RCC 7860 (cell line): ENCODE measurements around the gene TSPAN31.

Source experiments
- DNase-seq: peaks from one replicate; pipeline ENCODE4 v3.0.0-alpha.2; 2015; ENCODE audit warnings: low spot score
- FAIRE-seq: peaks from 2 replicates; lab custom pipeline; 2012; peaks lifted over from hg19 to GRCh38; lab: Jason Lieb, UNC

Gene TSPAN31

GRCh38 chr12:57735198-57735855, 9.5 kb upstream of the TSPAN31 start:
- DNase-seq, result no peak
- FAIRE-seq, result no peak

DNA sequence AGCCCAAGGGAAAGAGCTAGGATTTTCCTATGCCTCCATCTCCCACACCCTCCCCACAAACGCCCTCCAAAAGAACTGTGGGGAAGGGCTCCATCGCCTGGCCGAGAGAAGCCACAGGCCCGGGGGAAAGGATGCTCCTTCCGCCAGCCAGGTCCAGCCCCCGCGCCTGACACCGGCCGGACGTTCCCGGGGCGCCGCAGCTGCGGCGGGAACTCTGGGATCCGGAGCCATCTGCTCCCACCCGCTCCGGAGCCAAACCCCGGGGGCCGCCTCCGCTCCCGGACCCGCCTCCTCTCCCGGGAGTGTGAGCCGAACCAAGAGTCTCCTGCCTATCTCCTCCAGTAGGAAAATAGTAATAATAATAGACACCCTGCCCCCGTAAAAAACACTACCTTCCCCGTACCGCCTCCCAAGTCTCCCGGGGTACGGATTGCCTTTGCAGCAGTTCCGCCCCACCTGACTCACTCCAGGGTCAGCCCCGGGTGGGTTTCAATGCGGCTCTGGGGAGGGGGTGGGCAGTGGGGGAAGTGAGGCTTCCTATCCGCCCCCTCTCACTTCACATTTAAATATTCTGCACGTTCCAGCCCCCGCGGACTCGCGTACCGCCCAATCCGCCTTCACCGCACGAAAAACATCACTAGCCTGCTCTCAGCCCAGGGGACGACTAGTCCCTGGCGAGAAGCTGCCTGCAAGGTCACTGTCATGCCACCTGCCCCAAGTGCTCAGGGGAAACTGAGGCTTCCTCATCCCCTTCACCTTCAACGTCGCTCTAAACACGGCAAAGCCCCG, 8.7 kb upstream of the TSPAN31 start:
- no peak for DNase-seq
- no peak for FAIRE-seq

- FAIRE-seq (no peak), DNase-seq (no peak)
These were observed 7.9 kb upstream of the TSPAN31 start for GRCh38 chr12:57736741-57737466.

- FAIRE-seq (no peak), DNase-seq (no peak)
These were observed 7.1 kb upstream of the TSPAN31 start for GRCh38 chr12:57737467-57738460.

DNA sequence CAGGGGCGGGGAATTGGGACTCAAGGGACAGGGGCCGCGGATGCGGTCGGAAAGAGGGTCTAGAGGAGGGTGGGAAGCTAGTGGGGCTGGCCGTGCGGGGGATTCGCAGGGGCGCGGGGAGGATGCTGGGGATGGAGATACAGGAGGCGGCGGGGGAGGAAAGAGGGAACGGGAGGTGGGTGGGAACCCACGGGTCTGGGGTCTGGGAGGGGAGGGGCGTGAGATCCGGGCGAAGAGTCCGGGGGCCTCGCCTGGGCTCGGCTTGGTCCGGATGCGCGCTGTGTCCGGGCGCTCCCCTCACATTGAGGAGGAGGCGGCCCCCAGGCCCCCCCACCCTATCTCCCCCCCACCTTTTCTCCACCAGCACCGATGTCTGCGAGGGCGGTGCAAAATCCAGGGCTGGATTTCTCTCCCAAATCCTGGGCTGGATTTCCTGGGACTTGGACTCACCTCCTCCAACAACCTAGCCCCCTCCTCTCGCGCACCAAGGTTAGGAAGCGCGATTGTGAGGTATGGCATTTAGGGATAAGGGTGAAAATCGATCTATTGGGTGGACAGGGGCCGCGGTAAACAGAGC, 6.1 kb upstream of the TSPAN31 start, which contains the start of gene AGAP2:
Gene AGAP2 (minus strand): TSS at position 82 of the 577 bp plus-strand sequence. CDS start 496 bp downstream, outside the sequence.
- FAIRE-seq (no peak), DNase-seq (no peak)

GRCh38 chr12:57739387-57739786, 5.5 kb upstream of the TSPAN31 start:
- DNase-seq (no peak), FAIRE-seq (no peak)

GRCh38 chr12:57739914-57740538, 4.8 kb upstream of the TSPAN31 start:
- no peak for DNase-seq
- no peak for FAIRE-seq

- DNase-seq, result no peak
- FAIRE-seq, result no peak
These were observed 4.0 kb upstream of the TSPAN31 start for GRCh38 chr12:57740656-57741412.

DNA sequence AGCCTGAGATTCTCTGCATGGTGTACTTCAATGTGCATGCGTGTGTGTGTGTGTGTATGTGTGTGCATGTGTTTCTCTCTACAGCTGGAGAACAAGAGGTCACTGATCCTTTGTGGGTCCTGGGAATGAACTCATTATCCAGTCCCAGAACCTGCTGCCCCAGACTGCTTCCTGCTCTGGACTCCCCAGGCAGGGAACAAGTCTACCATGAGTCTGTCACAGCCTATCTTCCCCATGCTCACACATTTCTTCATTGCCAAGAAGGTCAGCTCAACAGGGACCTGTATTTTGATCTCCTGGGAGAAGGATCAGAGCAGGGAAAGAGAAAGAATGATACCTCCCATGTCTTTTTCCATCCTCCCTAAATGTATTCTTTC, 3.4 kb upstream of the TSPAN31 start:
- DNase-seq (no peak), FAIRE-seq (no peak)

- no peak for DNase-seq
- no peak for FAIRE-seq
These were observed 2.7 kb upstream of the TSPAN31 start for GRCh38 chr12:57741844-57742738.

DNA sequence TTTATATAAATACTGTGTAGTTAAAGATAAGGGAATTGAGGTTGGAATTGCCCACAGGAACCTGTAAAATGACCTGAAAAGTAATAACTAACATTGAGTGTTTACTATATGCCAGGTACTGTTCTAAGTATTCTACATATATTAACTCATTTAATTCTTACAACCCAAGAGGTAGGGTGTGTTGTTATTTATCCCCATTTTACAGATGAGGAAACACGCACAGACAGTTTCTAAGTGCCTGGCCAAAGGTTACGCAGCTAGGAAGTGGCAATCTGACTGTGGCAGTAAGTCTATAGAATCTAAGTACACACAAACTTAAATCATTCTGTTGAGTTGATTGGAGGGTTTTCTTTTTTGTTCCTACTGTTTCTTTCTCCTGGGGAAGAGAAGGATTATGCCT, 1.1 kb upstream of the TSPAN31 start:
- DNase-seq, result no peak
- FAIRE-seq, result no peak

DNA sequence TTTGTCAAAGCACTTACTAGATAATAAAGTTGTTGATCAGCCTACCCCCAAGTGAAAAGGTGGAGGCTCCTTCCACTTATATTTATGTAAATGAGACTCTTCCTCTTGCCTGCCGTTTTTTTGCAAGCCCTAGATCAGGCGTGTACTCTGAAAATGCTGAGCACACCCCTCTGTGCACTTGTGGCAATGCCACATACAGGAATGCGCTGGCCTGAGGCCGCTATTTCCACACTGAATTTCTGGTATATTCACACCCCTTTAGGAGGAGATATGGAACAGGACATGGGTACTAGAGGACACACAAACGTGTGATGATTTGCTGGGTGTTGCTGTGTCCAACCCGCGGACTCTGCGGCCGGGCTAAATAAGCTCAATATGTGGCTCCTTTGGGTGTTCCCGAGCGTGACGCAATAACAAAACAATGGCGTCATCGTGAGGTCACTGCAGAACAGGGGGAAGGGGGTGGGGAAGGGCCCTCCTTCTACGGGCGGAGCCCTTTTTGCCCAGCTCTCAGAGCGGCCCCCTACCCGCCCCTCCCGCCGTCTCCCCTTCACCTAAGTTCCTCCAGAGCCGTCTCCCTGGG, 554 bp upstream of the TSPAN31 start:
- no peak for DNase-seq
- no peak for FAIRE-seq

- no peak for DNase-seq
These were observed 644 bp downstream of the TSPAN31 start for GRCh38 chr12:57745485-57745881.

GRCh38 chr12:57746025-57746424, 1.2 kb downstream of the TSPAN31 start:
- DNase-seq (no peak), FAIRE-seq (no peak)

More at GRCh38 chr12:57745485-57745881, 644 bp downstream of the TSPAN31 start:
- FAIRE-seq, result no peak

- DNase-seq (no peak), FAIRE-seq (no peak)
These were observed 4.2 kb downstream of the TSPAN31 start for GRCh38 chr12:57749061-57749460.

DNA sequence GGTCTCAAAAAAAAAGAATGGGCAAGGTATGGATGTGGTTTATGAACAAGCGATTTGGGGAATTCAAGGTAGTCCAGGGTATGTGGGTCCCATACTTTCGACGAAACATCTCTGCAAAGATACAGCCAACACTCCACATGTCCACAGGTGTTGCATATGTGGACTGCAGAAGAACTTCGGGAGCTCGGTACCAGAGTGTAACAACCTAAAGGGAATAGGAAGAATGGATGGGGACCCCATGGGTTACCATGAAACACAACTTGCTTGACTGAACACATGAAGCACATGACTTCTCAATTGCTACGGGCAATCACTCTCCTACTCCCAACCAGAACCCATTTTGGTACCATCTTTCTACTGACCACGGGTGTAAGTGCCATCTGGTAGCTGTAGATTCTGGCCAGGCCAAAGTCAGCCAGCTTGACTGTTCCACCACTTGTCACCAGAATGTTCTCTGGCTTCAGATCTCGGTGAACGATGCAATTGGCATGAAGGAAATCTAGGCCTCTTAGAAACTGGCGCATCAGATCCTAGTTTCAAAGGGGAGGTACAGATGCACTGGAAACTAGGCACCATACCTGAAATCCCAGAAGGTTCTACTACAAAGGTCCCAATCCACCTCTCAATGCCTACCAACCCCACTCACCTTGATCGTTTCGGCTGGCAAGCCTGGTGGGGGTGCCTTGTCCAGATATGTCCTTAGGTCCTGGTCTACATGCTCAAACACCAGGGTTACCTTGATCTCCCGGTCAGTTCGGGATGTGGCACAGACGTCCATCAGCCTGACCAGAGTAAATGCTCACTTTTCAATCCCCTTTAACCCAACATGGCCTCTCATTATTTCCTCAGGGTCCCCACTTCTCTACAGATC, 6.0 kb downstream of the TSPAN31 start:
- DNase-seq, result no peak
- no peak for FAIRE-seq

- FAIRE-seq (no peak), DNase-seq (no peak)
These were observed 6.6 kb downstream of the TSPAN31 start for GRCh38 chr12:57751432-57751787.
